GM18861 (cell line): Measurements from ENCODE around the gene CCT3.
"Not testable (repeated sequence)": the region's sequence is repeated elsewhere in the genome, so short reads cannot be mapped to it uniquely, and the experiment has no call there.

ENCODE experiments used
- ATAC-seq: cut with Tn5 transposase; IDR thresholded peaks from one replicate; pipeline ENCODE4 v1.9.1; 2021; ENCODE audit not compliant: unreplicated experiment

The CCT3 gene

DNA sequence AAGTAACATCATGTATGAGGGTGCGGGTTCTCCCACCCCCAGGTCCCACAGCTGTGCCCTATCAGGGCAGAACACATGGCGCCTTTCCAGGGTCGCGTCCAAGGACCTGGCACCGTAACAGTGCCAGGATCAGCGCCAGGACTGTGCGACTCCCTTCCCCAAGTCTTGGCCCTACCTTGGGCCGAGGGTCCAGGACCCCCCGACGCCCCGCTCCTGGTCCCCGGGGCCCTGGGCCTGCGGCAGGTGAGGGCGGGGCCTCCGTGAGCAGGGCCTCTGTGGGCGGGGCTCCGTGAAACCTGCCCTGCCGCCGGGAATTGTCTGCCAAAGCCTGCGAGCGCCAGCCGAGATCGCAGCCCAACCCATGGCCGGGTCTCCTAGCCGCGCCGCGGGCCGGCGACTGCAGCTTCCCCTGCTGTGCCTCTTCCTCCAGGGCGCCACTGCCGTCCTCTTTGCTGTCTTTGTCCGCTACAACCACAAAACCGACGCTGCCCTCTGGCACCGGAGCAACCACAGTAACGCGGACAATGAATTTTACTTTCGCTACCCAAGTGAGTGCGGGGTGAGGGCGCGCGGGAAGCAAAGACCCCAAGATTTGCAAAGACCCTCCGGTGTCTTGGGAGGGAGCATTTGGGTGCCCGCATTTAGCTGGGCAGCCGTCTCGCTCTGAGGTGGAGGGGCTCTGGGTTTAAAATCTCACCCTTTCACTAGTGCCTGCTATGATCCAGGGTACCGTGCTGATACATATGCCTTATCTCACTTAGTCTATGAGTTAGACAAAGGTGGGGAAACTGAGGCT is 31.0 kb upstream of the CCT3 start, which contains the start of gene RHBG:
RHBG (plus strand) TSS at position 323 of the 796 bp plus-strand sequence; CDS start at position 362, 39 bp downstream.
- ATAC-seq: no peak

DNA sequence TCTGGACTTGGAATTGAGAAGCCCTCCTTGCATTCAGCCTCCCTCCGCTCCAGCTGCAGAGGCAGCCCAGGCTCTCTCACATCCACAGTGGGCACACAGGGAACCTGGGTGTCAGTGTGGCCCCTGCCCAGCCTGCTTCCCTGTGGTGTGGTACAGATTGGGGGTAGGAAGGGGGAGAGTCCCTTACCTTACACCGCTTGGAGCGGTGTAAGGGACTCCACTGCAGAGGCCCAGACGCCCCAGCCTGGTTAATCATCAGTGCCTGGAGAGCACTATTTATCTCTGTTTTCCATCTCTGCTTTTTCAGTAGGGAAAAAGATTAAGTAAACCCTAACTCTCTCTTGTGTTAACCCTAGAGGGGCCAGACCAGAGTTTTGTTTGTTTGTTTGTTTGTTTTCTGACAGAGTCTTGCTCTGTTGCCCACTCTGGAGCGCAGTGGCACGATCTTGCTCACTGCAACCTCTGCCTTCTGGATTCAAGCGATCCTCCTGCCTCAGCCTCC is 30.1 kb upstream of the CCT3 start:
- no peak for ATAC-seq

DNA sequence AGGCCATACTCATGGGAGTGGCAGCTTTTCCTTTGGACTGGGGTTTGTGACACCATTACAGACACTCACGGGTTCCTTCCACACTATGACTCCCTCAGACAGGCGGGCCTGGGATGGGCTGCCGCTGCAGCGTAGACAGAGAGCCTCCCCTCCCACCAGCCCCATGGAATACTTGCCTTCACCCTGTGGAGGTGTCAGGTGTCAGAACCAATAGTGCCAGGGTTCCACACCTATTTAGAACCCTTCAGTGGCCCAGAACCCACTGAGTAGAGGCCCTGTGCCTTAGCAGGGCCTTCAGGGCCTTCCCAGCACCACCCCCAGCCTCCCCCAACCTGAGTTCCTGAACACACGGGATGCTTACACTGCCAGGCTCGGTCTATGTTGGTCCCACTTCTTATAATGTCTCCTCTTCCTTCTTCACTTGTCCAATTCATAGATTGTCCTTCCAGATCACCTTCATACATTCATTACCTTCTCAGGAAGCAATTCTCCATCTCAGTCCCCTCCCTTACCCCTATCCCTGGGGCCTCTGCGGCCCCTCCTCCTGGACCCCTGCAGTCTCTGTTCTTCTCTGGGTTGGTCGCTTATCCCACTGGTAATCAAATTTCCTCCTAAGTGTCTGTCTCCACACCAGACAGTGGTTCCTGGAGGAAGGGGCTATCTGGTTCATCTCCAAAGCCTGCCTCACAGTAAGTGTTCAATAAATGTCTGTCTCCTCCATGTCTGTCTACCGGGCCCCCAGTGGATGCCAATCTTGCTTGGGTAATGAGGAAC is 29.5 kb upstream of the CCT3 start:
- ATAC-seq: no peak

DNA sequence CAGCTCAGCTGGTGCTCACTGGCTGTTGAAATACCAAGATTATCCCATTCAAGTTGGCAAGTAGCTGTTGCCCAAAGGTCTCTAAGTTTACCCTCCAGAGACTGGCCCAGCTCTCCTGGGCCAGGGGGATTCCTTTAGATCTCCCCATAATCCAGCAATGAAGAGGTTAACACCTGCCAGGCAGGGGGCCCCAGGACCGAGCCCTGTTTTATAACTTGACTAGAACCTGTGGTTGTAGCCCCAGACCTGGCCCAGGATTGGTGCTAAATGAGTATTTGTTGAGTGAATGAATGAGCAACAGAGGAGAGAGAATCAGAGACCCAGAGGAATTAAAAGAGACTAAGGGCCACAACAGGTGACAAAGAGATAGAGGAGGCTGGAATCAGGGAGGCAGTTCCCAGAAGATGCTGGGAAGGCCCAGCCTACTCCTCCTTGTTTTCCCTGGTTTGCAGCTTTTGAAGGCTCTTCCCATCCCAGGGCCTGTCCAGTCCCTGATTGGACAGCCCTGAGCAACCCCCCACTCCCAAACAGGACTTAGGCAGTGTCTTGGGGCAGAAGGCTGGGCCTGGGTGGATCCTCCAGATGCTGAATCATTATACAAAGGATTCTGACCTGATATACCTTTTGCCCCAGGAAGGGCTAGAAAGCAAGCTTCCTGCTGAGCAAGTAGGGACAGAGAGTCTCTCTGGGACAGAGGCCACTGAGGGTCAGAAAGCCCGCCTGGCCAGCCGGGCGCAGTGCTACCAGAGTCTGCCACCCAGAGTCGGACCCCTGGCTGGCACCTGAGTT is 28.5 kb upstream of the CCT3 start:
- ATAC-seq: no peak

DNA sequence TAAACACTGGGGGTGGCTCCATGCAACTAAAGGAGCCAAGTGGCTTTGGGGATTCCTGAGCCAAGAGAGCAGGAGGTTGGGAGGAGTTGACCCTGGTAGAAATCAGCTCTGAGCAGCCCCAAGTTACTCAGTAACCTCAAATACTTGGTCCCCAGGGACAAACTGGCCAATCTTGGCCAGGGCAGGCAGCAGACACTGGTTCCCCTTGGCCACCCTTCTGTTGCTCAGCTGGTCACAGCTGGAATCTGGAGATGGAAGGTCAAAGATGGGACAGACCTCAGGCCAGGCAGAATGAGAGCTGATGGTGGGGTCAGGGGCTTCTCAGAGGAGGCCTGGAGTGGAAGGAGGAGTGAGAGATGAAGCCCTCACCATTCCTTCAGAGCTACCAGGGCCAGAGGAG is 27.7 kb upstream of the CCT3 start:
- ATAC-seq: no peak

DNA sequence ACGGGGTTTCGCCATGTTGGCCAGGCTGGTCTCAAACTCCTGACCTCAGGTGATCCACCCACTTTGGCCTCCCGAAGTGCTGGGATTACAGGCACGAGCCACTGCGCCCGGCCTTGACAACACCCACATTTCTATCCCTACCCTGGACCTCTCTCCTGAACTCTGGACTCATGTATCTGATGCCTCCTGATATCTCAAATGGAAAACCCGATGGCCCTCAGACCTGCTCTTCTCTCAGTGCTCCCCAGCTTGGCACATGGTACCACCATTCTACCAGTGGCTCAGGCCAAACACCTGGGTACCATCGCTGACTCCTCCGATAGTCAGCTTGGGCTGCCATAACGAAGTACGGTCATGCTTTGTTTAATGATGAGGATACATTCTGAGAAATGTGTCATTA is 22.4 kb upstream of the CCT3 start:
- no peak for ATAC-seq

DNA sequence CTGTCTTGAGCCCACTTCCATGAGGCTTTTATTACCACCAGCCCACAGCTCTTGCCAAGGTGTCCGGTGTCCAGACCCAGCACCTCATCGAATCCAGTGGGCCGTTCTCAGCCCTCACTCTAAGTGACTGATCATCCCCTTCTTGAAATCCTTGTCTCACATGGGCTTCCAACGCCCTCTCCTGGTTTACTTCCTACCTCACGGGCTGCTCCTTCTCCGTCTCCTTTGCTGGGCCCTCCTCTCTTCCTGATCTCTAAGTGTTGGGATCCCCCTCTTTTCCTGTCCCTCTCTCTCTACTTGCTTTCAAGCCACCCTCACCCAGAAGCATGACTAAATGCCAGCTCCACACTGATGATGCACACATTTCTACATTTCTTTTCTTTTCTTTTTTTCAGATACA is 21.9 kb upstream of the CCT3 start:
- no peak for ATAC-seq

DNA sequence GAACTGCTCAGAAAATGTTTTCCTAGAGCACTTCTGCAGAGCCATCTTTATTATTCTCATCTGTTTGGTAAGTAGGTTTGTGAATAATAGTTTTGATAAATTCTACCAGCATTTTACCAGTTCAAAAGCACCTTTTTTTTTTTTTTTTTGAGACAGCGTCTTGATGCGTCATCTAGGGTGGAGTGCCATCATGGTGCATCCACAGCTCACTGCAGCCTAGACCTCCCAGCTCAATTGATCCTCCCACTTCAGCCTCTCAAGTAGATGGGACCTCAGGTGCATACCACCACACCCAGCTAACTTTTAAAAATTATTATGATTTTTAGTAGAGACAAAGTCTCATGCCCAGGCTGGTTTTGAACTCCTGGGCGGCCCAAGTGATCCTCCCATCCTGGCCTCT is 21.2 kb upstream of the CCT3 start:
- no peak for ATAC-seq

DNA sequence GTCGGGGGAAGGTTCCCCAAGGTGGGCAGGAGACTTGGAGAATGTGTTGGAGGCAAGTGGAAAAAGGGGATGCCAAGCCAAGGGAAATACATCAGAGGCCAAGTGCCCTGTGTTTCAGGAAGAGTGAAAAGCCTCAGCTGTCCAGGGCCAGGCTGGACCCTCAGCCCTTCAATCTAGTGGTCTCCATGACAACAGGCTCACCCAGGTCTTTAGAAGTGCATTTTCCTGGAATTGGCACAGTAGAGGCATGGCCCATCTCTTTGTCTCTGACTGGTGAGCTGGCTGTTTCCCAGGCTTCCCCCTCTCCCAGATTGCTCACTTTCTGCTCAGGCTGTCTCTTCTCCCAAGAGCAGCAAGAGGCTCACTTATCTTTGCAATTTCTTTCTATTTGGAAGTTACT is 20.5 kb upstream of the CCT3 start:
- ATAC-seq: no peak

DNA sequence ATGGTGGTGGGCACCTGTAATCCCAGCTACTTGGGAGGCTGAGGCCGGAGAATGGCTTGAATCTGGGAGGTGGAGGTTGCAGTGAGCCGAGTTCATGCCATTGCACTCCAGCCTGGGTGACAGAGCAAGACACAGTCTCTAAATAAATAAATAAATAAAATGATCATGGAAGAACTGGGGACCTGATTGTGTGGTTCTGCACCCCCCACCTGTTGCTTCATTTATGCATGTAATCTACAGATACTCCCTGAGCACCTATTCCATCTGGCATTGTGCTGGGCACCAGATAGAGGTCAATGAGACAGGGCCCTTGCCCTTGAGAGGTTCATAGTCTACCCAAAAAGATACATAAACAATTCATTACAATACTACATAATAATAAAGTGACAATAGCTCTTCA is 19.9 kb upstream of the CCT3 start:
- ATAC-seq: no peak

DNA sequence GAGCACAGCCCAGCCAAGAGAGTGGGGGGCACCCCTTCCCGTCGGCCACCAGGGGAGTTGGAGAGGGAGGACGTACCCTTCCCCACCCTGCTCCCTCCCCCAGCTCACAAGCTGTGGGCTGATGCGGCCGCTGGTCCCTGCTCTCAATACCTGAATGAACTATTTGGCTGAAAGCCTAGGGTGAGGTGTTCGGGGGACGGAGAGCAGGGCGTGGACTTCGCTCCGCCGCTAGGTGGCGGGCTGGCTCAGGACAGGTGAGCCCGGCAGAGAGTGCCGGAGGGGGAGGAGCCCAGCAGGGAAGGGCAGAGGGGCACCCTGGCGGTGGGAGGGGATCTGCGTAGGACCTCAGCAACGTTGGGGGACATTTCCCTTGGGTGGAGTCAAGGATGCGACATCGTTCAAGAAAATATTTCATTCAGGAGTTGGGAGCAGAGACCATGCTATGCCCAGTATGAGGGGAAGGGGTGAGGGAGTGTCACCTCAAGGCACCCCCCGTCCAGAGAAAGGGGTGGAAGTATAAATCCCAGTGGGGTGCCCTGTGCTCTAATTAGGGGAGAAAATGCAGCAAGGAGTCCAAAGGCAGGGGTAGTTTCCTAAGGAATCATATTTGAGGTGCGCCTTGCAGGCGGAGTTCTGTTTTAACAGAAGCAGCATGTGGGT is 18.9 kb upstream of the CCT3 start:
- no peak for ATAC-seq

DNA sequence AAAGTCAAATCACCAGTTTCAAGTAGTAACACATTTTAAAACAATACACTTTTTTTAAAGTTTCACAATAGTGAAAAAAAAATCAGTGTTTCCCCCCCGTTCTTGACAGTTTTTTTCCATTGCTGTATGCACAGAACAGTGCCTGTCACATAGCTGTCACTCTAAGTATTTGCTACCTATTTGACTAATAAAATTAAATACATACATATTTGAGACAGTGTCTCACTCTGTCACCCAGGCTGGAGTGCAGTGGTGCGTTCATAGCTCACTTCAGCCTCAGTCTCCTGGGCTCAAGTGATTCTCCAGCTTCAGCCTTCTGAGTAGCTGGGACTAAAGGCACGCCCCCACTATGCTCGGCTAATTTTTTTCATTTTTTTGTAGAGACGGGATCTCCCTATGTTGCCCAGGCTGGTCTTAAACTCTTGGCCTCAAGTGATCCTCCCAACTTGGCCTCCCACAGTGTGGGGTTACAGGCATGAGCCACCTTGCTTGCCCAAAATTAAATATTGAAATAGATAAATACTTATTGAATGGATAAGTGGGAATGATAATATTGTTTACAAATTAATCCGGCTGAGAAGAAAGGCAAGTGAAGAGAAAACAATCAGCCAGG is 18.3 kb upstream of the CCT3 start:
- no peak for ATAC-seq

DNA sequence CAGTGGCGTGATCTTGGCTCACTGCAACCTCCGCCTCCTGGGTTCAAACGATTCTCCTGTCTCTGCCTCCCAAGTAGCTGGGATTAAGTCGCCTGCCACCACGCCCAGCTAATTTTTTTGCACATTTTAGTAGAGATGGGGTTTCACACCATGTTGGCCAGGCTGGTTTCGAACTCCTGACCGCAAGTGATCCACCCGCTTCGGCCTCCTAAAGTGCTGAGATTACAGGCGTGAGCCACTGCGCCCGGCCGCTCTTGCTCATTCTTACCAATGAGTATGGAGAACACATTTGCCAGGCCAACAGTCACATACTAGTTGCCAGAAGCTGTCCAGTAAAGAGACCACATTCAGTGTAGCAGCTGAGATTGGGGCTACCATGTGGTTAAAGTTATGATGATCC is 14.4 kb upstream of the CCT3 start:
- not testable (repeated sequence) for ATAC-seq

DNA sequence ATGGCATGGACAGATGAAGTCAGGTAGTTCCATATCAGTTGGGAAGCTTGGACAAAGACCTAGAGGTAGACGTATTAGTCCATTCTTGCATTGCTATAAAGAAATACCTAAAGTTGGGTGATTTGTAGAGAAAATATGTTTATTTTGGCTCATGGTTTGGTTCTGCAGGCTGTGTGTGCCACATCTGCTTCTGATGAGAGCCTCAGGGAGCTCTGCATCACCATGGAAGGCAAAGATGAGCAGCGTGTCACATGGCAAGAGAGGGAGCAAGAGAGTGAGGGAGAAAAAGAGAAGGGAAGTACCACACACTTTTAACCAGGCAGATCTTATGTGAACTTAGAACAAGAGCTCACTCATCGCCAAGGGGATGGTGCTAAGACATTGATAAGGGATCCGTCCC is 9.2 kb upstream of the CCT3 start:
- no peak for ATAC-seq

DNA sequence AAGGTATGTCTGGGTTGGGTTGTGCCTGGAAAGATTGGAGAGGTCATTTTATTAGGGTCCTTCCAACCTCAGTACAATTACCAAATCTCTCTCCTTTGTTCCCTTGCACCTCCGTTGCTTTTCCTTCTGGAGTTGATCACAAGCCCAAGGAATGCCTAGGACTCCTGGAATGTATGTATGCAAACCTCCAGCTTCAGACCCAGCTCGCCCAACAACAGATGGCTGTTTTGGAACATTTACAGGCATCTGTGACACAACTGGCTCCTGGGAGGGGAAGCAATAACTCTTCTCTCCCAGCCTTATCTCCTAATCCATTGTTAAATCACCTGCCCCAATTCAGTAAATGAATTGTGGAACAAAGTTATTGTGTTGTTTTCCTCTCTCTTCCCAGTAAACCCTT is 8.5 kb upstream of the CCT3 start:
- no peak for ATAC-seq

DNA sequence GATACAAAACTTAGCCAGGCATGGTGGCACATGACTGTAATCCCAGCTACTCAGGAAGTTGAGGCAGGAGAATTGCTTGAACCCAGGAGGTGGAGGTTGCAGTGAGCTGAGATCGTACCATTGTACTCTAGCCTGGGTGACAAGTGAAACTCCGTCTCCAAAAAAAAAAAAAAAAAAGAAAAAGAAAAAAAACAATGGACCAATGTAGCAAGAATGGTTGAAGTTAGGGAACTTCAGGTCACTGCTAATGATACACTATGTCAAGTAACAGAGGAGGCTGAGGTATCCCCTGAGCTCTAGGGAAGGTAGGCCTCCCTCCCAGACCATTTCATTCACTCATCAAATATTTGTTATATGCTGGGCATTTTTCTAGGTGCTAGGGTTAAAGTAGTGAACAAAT is 7.9 kb upstream of the CCT3 start:
- not testable (repeated sequence) for ATAC-seq

DNA sequence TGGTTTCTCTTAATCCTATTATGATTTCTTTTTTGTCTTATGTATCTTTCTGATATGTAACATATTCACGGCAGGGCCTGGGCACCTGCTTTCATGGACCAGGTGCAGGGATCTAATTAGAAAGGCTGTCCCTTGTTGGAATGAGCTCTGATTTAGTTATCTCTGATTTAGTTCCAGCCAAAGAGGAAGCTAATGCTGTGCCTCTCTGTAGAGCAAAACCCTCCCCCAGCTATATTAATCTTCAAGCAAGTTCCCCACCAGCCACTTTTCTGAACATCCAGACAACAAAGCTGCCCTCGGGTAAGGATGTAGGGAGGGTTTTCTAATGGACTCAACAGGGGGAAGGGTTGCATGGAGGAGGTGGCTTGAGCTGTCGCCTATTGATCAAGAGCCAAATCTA is 6.3 kb upstream of the CCT3 start:
- ATAC-seq: no peak

DNA sequence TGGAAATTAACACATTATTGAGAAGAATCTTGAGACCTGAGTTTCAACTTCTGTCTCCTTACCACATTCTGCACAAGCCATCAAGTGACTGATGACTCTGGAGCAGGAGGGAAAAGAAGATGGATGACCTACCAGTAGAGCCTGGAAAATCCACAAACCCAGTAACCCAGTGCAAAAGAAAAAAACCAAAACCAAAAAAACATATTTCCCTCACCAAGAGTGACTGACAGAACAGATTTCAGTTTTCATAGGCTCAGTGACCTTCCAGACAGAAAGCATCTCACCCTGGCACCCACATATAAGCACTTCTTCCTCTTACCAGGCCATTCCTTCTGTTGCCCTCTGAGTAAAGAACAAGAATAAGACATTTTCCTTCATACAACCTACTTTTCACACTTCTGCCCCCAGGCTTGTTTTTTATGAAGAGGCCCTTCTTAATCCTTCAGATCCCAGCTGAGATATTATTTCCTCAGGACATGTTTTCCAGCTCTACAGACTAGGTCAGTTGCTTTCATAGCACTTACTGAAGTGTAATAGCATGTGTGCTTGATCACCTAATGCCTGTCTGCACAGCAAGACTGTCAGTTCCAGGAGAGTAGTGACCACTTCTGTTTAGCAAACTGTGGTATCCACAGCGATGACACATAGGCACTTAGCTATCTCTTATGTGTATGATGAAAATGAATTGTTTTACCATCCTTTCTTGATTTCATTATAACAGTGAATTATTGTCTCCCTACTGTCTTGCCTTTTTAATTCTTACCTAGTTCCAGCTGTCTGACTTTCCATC is 4.3 kb upstream of the CCT3 start:
- ATAC-seq: no peak

DNA sequence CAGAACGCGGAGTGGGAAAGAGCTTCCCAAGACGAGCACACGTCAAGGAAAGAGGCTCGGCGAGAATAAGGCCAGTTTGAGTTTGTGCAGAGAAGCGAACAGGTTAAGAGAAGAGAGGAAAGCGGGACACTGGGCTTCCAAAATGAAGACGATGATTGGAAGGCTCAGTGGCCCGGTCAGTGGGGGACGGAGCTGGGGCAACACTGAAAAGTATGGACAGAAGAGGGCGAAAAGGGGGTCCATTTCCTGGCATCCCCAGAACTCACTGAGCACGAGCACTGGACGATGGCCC is 258 bp downstream of the CCT3 start:
- ATAC-seq: no peak
